ENCODE results near the gene TLE5. TPM values are rescaled to one million over a fixed set of nuclear protein-coding genes. Genes with fewer than 3 reads are reported as not detected.

Gene TLE5
- total and polyA plus RNA-seq, 2 of the 4 experiments (the other 2 are of a cell fraction), result 119 to 407 TPM

GRCh38 chr19:3096902-3097326 lies 34.6 kb upstream of the TLE5 start:
- Histone ChIP-seq H2BK20ac (ENCODE audit: low read depth, low read length) (no peak overlapping the region), H3K27me3 (ENCODE audit: control insufficient read depth, insufficient read depth, low read length) (no peaks in the 10 kb centered on the region), H3K23ac (ENCODE audit: low read depth, low read length) (peak overlapping the region; percentile 73; the same call in 1 of the 2 replicates), H3K79me1 (ENCODE audit: low read depth in 1 of 2, low read length in 2 of 2) (peaks cover 4 to 64% of the 10 kb centered on the region in 2 experiments; a peak in 3 of 4 replicates), H2BK120ac (ENCODE audit: low read depth, low read length) (no peak overlapping the region), H3K4me2 (ENCODE audit: low read depth, low read length) (no peak overlapping the region; the same call in 1 of the 2 replicates), H4K91ac (ENCODE audit: insufficient read depth, low read depth, low read length) (no peak overlapping the region), H3K14ac (replicated peaks; ENCODE audit: low read depth, low read length) (no peak overlapping the region), H3K9ac (ENCODE audit: low read depth, low read length) (no peak overlapping the region), H2AK5ac (ENCODE audit: low read depth, low read length) (no peak overlapping the region), H4K8ac (ENCODE audit: low read depth in 2 of 2, low read length in 2 of 2) (no peak overlapping the region), H2AK9ac (replicated peaks; ENCODE audit: low read depth, low read length, poor library complexity) (peak overlapping the region; percentile 16), H3K9me3 (ENCODE audit: control insufficient read depth, insufficient read depth, low read length) (no peaks in the 10 kb centered on the region), H2BK5ac (ENCODE audit: low read depth, low read length, poor library complexity, severe bottlenecking) (no peak overlapping the region), H3K36me3 (ENCODE audit: control insufficient read depth, insufficient read depth, low read length) (no peaks in the 10 kb centered on the region), H2AFZ (replicated peaks; ENCODE audit: low read length, poor library complexity) (no peak overlapping the region), H3K56ac (ENCODE audit: extremely low read depth, insufficient read depth, low read length) (no peak overlapping the region), H3K4me1 (ENCODE audit: control insufficient read depth, insufficient read depth, low read length) (peaks cover 22% of the 10 kb centered on the region), H4K20me1 (ENCODE audit: insufficient read depth, low read length) (peaks cover 75% of the 10 kb centered on the region), H2BK15ac (ENCODE audit: low read depth, low read length) (no peak overlapping the region), H3K9me1 (ENCODE audit: insufficient read depth, low read length) (peaks cover 12% of the 10 kb centered on the region; the same call in 1 of the 2 replicates), H4K5ac (ENCODE audit: low read depth, low read length) (no peak overlapping the region), H3K4ac (ENCODE audit: low read depth, low read length) (no peak overlapping the region), H3K4me3 (ENCODE audit: insufficient read depth, low read depth, low read length) (no peak overlapping the region), H3K27ac (ENCODE audit: insufficient read depth, low read length) (no peak overlapping the region), H3K18ac (ENCODE audit: low read depth, low read length) (no peak overlapping the region)
- intact Hi-C loops (cut with micrococcal nuclease) (no loop called here), dilution Hi-C loops (cut with HindIII; ENCODE audit: low sequenced_read_pairs, unreplicated experiment) (no loop called here), in situ Hi-C loops (cut with MboI; ENCODE audit: low sequenced_read_pairs) (no loop called here)
- CTCF ChIA-PET, result no interaction called here
- no TSS peak for BruUV-seq (replicated peaks)
- ATAC-seq (ENCODE audit: low read depth), result no peak
- no CpG with 5 or more reads among the region's 11 CpGs for WGBS, 2 experiments (ENCODE audit: extremely low coverage in 2 of 2, insufficient read length in 1 of 2)
- DNase-seq, result no peak
- TF ChIP-seq POLR2A (IDR thresholded peaks at IDR 0.05; ENCODE audit: low read depth, low read length), result no peak
- no peak for TF ChIP-seq FOS (IDR thresholded peaks at IDR 0.05; ENCODE audit: low read depth, low read length)
- no peak for TF ChIP-seq SMC3 (IDR thresholded peaks at IDR 0.05; ENCODE audit: low read depth, low read length)
- no peak for TF ChIP-seq RFX5 (IDR thresholded peaks at IDR 0.05; ENCODE audit: low read depth, low read length)
- TF ChIP-seq, protein P1, sequence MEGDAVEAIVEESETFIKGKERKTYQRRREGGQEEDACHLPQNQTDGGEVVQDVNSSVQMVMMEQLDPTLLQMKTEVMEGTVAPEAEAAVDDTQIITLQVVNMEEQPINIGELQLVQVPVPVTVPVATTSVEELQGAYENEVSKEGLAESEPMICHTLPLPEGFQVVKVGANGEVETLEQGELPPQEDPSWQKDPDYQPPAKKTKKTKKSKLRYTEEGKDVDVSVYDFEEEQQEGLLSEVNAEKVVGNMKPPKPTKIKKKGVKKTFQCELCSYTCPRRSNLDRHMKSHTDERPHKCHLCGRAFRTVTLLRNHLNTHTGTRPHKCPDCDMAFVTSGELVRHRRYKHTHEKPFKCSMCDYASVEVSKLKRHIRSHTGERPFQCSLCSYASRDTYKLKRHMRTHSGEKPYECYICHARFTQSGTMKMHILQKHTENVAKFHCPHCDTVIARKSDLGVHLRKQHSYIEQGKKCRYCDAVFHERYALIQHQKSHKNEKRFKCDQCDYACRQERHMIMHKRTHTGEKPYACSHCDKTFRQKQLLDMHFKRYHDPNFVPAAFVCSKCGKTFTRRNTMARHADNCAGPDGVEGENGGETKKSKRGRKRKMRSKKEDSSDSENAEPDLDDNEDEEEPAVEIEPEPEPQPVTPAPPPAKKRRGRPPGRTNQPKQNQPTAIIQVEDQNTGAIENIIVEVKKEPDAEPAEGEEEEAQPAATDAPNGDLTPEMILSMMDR (conservative IDR thresholded peaks at IDR 0.05; ENCODE audit: low read depth, low read length), result no peak
- TF ChIP-seq, protein P2, sequence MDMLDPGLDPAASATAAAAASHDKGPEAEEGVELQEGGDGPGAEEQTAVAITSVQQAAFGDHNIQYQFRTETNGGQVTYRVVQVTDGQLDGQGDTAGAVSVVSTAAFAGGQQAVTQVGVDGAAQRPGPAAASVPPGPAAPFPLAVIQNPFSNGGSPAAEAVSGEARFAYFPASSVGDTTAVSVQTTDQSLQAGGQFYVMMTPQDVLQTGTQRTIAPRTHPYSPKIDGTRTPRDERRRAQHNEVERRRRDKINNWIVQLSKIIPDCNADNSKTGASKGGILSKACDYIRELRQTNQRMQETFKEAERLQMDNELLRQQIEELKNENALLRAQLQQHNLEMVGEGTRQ (IDR thresholded peaks at IDR 0.05; ENCODE audit: low read depth, low read length), result no peak
- TF ChIP-seq CHD1 (IDR thresholded peaks at IDR 0.05; ENCODE audit: low read depth, low read length), result no peak
- TF ChIP-seq RCOR1 (IDR thresholded peaks at IDR 0.05; ENCODE audit: insufficient replicate concordance, low read length), result no peak
- TF ChIP-seq BHLHE40 (IDR thresholded peaks at IDR 0.05; ENCODE audit: low read depth, low read length), result no peak
- TF ChIP-seq CEBPB (IDR thresholded peaks at IDR 0.05; ENCODE audit: low read depth, low read length), result no peak
- TF ChIP-seq MXI1 (IDR thresholded peaks at IDR 0.05; ENCODE audit: borderline replicate concordance, low read depth, low read length), result no peak
- no peak for TF ChIP-seq MAZ (IDR thresholded peaks at IDR 0.05; ENCODE audit: borderline replicate concordance, low read depth, low read length)
- TF ChIP-seq, protein P3, sequence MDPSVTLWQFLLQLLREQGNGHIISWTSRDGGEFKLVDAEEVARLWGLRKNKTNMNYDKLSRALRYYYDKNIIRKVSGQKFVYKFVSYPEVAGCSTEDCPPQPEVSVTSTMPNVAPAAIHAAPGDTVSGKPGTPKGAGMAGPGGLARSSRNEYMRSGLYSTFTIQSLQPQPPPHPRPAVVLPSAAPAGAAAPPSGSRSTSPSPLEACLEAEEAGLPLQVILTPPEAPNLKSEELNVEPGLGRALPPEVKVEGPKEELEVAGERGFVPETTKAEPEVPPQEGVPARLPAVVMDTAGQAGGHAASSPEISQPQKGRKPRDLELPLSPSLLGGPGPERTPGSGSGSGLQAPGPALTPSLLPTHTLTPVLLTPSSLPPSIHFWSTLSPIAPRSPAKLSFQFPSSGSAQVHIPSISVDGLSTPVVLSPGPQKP (IDR thresholded peaks at IDR 0.05; ENCODE audit: borderline replicate concordance, low read depth, low read length), result no peak
- POLR2A ChIA-PET (ENCODE audit: unreplicated experiment), result interaction anchor here (1.4 kb wide), 1 partner anchor 12 kb away, joined by 4 read pairs; no protein-coding TSS in a partner anchor

Data from IMR-90 (cell line).